Ovary (tissue), 9 donors: Measurements from ENCODE around the gene OPHN1. TPM values are rescaled to one million over a fixed set of nuclear protein-coding genes. Genes with fewer than 3 reads are reported as not detected.

Experiments
- DNase-seq, 5 donors: peaks; one replicate each; pipeline ENCODE4 v3.0.0-alpha.2; 2019 to 2020
- H3K27ac ChIP-seq, 2 donors: fragments of 200-600 bp; one replicate each; pipeline versions ENCODE4 v1.5.1 to v1.8.0; 2019 to 2022
- H3K27me3 ChIP-seq: fragments of 200-600 bp; one replicate; pipeline ENCODE4 v1.8.0; 2022
- H3K36me3 ChIP-seq: fragments of 200-600 bp; sonication (generic); one replicate; pipeline ENCODE4 v1.5.1; 2019
- H3K4me1 ChIP-seq: one replicate; pipeline ENCODE4 v1.8.1; 2013; ENCODE audit warnings: mild to moderate bottlenecking, moderate library complexity; ENCODE audit not compliant: insufficient read depth
- H3K4me3 ChIP-seq: fragments of 200-600 bp; sonication (generic); one replicate; pipeline ENCODE4 v1.5.1; 2017
- H3K9me3 ChIP-seq, 2 donors: fragments of 200-600 bp in 1 of 2; sonication (generic) in 1 of 2; one replicate each; pipeline versions ENCODE4 v1.5.1 to v1.8.1; 2013 to 2019; ENCODE audit warnings: mild to moderate bottlenecking in 1 of 2, moderate library complexity in 1 of 2
- CTCF ChIP-seq, 3 donors: fragments of 450-650 bp in 2 of 3; fragments of 200-600 bp in 1 of 3; IDR thresholded peaks; one replicate each; pipeline versions ENCODE4 v1.5.1 to v1.8.0; 2016 to 2022; ENCODE audit warnings: antibody characterized with exemption in 3 of 3, mild to moderate bottlenecking in 1 of 3
- EP300 ChIP-seq: sonication (generic); formaldehyde crosslinking; IDR thresholded peaks from one replicate; pipeline ENCODE4 v1.6.1; 2017; ENCODE audit warnings: antibody characterized with exemption
- POLR2A ChIP-seq: fragments of 450-650 bp; IDR thresholded peaks from one replicate; pipeline ENCODE4 v1.6.1; 2017; ENCODE audit warnings: antibody characterized with exemption, mild to moderate bottlenecking, moderate library complexity
- WGBS, 3 donors: extraction: QIAGEN DNeasy Blood & Tissue Kit in 1 of 3; methylation state at CpG; one replicate each; pipeline versions ENCODE4 v1.1.5 to v1.1.7; 2013 to 2017; 5-methylcytosine and 5-hydroxymethylcytosine counted together
- intact Hi-C, 4 donors: fragments of 100-400 bp; cut with DNase I; formaldehyde crosslinking; loops; one replicate each; pipeline versions ENCODE4 v1.11.0 to v1.15.1; 2022 to 2023
- polyA plus RNA-seq, 2 donors: library from polyadenylated mRNA; stranded (reverse); fragments of 200-250 nt in 1 of 2; fragments of 350-450 nt in 1 of 2; fragmentation: Illumina TruSeq in 1 of 2; extraction: RNeasy Lipid Tissue Mini Kit (QIAGEN cat#74804) in 1 of 2; gene quantifications; one replicate each; pipeline ENCODE4 v1.2.3, GENCODE V29; 2013 to 2014
- total RNA-seq, 7 donors: library from RNA; depleted of rRNA in 2 of 7; stranded (reverse); fragments of >200 nt in 2 of 7; fragmentation: NEBNext Ultra II Directional in 3 of 7; extraction: Animal tissue kit (Norgen Biotek cat#: 25700) in 3 of 7; gene quantifications; one replicate each; pipeline versions ENCODE4 v1.1.0 to v1.2.4, GENCODE V29; 2016 to 2023
- donor health status: DM: no; HTN: no; CAD: no; lungs with moderate emphysema.
- donor health status: DM: no; HTN: no; CAD: no.
- donor health status: Bipolar disorder and iron deficiency.
- donor health status: DM: yes; HTN: yes; CAD: no.
- donor health status: DM: no; HTN: no; CAD: no.
- donor health status: DM: yes; HTN: yes; CAD: no.

OPHN1 gene
- total and polyA plus RNA-seq, 9 donors = 2.3 to 9.2 (median 6.9) TPM

GRCh38 chrX:68455151-68455510 is 21.8 kb upstream of the OPHN1 start:
- WGBS, 3 donors = 87 to 90% (median 89%) methylated on average over 4 of the region's 4 CpGs
- Histone ChIP-seq H3K27me3 (no peaks in the 10 kb centered on the region), H3K4me1 (no peaks in the 10 kb centered on the region), H3K9me3 (no peaks in the 10 kb centered on the region), H3K36me3 (no peaks in the 10 kb centered on the region), H3K27ac (no peak overlapping the region), H3K4me3 (no peak overlapping the region)
- intact Hi-C loops = no loop called here
- TF ChIP-seq POLR2A (no peak), EP300 (no peak), CTCF (IDR thresholded peaks at IDR 0.05) (no peak)
- no peak for DNase-seq

- Histone ChIP-seq H3K27me3 (no peaks in the 10 kb centered on the region), H3K27ac (no peak overlapping the region), H3K4me3 (no peak overlapping the region), H3K9me3 (no peaks in the 10 kb centered on the region), H3K36me3 (no peaks in the 10 kb centered on the region), H3K4me1 (no peaks in the 10 kb centered on the region)
- 72 to 77% (median 76%) methylated on average over 8 of the region's 8 CpGs for WGBS, 3 donors
- TF ChIP-seq CTCF (IDR thresholded peaks at IDR 0.05) (no peak), EP300 (no peak)
- intact Hi-C loops = no loop called here
- DNase-seq = no peak
Observed at GRCh38 chrX:68454476-68455150, 21.3 kb upstream of the OPHN1 start.

GRCh38 chrX:68451720-68452119 is 18.4 kb upstream of the OPHN1 start:
- 48 to 66% (median 56%) methylated on average over 8 of the region's 8 CpGs for WGBS, 3 donors
- Histone ChIP-seq H3K27me3 (no peaks in the 10 kb centered on the region), H3K9me3 (no peaks in the 10 kb centered on the region), H3K4me1 (no peaks in the 10 kb centered on the region), H3K4me3 (no peak overlapping the region), H3K36me3 (no peaks in the 10 kb centered on the region), H3K27ac (no peak overlapping the region)
- DNase-seq = no peak
- intact Hi-C loops = no loop called here
- TF ChIP-seq EP300 (no peak), POLR2A (no peak), CTCF (IDR thresholded peaks at IDR 0.05) (no peak)

- Histone ChIP-seq H3K36me3 (no peaks in the 10 kb centered on the region), H3K27ac (no peak overlapping the region), H3K27me3 (no peaks in the 10 kb centered on the region), H3K4me3 (no peak overlapping the region), H3K4me1 (no peaks in the 10 kb centered on the region), H3K9me3 (no peaks in the 10 kb centered on the region)
- no peak for DNase-seq
- WGBS, 3 donors = 67 to 70% (median 68%) methylated on average over 6 of the region's 6 CpGs
- intact Hi-C loops = no loop called here
- no peak for TF ChIP-seq CTCF (IDR thresholded peaks at IDR 0.05)
- TF ChIP-seq EP300 = no peak
- TF ChIP-seq POLR2A = no peak
Observed at GRCh38 chrX:68443155-68443868, 10.0 kb upstream of the OPHN1 start.
